H54 (cell line): ENCODE measurements around the gene KIF5A.
"Not testable (repeated sequence)": the region's sequence is repeated elsewhere in the genome, so short reads cannot be mapped to it uniquely, and the experiment has no call there.

Source experiments
- DNase-seq: peaks from one replicate; pipeline ENCODE4 v3.0.0; 2011; ENCODE audit warnings: low spot score, mixed read lengths; ENCODE audit not compliant: insufficient read length
- FAIRE-seq: peaks from 3 replicates; lab custom pipeline; 2011; peaks lifted over from hg19 to GRCh38; lab: Jason Lieb, UNC
- POLR2A ChIP-seq: IDR thresholded peaks from 2 replicates; pipeline ENCODE4 v1.6.1; 2011; ENCODE audit warnings: low read depth, mild to moderate bottlenecking, low read length

Gene KIF5A

DNA sequence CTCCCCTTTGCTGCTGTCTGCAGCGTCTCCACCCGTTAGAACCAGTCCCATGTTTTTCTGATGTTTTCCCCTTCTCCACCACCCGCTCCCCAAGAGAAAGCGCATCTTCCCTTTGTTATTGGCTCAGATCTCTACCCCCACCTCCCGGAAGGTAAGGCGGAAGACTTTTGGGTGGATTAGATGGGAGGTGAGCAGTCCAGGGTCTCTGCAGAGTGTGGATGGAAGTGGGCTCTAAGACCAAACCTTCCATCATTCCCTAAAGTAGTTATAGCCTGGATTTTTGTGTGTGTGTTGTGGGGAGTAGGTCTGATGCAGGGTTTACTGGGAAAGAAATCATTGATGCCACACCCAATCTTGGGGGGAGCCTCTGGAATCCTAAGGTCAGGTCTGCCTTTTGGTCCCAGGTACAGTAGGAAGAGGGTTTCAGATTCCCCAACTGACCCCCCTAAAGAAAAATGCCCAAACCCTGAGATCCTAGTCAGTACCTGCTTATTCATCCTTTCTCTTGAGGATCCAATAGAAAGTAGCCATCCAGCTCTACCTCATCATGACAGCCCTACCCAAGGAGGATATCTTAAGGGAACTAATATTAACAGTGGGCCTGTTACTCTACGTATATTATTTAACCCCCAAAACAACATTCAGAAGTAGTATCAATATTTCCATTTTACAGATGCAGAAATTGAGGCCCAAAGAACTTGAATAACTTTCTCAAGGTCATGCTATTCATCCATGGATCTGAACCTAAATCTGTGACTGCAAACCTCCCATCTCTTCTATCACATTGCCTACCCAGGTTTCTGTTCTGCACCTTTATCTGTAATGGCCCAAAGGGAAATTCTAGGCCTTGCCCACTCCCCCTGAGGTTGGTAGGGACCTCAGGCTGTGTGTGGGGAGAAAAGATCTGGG lies 1.1 kb downstream of the KIF5A start:
- TF ChIP-seq POLR2A, result no peak
- DNase-seq, result no peak
- FAIRE-seq, result no peak

GRCh38 chr12:57551637-57552305 lies 1.9 kb downstream of the KIF5A start:
- TF ChIP-seq POLR2A, result no peak
- no peak for DNase-seq
- no peak for FAIRE-seq

GRCh38 chr12:57552306-57552651 lies 2.4 kb downstream of the KIF5A start:
- TF ChIP-seq POLR2A, result no peak
- FAIRE-seq (no peak), DNase-seq (no peak)

- DNase-seq (no peak), FAIRE-seq (no peak)
- no peak for TF ChIP-seq POLR2A
Measured at GRCh38 chr12:57552835-57553313, 3.0 kb downstream of the KIF5A start.

DNA sequence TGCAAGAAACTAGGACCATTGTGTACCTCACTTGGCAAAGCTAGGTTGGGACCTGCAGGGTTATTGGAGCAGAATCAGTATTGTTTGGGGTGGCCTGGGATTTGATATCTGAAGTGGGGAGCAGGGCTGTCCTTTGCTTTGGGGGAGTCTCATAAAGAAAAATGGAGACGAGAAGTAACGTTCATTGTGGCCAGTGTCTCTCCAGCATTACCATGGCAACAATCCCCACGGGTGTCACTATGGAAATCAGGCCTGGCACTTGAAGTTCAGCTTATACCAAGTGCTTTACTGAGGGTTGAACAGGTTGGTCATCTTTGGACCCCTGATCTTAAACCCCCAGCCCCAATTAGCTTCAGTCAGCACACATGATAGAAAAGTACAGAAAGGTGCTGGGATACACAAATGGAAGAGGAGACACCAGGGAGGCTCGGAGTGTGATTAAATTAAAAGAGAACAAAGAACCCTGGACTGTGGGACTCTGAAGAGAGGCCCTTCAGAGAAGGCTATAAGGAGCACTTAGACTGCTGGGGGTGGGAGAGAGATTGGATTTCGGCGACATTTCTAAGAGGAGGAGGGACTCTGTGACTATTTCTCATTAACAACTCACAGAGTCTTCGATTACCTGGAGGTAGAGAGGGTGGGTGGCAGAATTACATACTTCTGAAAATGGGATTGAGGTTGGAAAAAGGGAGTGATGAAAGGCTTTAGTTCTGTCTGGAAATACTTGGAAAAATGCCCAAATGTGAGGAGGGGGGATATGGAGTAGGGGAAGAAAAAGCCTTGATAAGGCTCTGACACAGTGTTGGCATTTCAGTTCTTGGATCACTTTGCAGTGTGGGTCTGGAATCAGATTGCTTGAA lies 3.7 kb downstream of the KIF5A start:
- no peak for TF ChIP-seq POLR2A
- no peak for FAIRE-seq
- no peak for DNase-seq

DNA sequence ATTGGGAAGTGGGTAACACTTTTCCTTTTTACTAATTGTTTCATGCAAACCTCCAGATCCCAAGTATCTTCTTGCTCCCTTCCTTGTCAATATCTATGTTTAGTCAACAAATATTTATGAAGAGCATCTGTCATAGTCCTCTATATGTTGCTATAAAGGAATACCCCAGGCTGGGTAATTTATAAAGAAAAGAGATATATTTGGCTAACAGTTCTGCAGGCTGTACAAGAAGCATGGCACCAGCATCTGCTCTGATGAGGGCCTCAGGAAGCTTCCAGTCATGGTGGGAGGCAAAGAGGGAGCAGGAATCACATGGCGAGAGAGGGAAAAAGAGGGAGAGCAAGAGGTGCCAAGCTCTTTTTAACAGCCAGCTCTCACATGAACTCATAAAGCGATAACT lies 4.6 kb downstream of the KIF5A start:
- FAIRE-seq (no peak), DNase-seq (no peak)
- TF ChIP-seq POLR2A, result no peak

DNA sequence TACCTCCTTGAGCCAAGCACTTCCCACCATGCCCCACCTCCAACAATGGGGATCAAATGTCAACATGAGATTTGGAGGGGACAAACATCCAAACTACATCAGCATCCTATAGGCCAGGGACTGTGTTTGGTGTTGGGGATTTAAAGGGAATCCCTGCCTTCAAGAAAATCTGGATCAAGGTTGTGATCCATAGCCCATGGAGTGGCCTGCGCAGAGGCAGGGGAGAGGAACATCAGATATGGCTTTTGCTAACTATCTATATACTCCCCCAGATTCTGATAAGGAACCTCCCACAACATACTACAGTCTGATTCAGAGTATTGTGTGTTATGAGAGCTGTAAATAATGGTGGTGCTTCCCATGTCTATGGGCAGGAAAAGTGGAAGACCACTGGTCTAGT lies 5.1 kb downstream of the KIF5A start:
- no peak for TF ChIP-seq POLR2A
- no peak for DNase-seq
- FAIRE-seq, result no peak

DNA sequence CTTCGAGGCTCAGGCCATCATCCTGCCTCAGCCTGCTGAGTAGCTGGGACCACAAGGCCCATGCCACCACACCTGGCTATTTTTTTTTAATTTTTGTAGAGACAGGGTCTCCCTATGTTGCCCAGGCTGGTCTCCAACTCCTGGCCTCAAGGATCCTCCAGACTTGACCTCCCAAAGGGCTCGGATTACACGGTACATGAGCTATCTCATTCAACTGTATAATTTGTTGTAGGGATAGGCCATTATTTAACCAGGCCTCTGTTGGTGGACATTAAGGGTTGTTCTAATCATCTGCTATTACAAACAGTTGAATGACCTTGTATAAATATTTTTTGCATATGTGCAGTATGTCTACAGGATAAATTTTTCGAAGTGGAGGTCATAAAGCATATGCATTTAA lies 9.0 kb downstream of the KIF5A start:
- DNase-seq (no peak), FAIRE-seq (no peak)
- TF ChIP-seq POLR2A, result no peak

DNA sequence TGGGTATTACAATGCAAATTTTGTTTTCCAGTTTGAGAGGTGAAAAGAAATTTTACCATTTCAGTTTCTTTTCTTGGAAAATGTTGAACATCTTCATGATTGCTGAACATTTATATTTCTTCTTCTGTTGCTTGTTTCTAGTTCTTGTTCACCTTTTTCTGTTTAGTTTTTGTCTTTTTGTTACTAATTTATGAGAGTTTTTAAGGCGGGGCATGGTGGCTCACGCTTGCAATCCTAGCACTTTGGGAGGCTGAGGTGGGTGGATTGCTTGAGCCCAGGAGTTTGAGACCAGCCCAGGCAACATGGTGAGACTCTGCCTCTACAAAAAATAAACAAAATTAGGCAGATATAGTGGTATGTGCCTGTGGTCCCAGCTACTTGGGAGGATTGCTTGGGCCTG lies 10.7 kb downstream of the KIF5A start:
- no peak for TF ChIP-seq POLR2A
- FAIRE-seq (no peak), DNase-seq (no peak)

- FAIRE-seq, result not testable (repeated sequence)
Measured at GRCh38 chr12:57561117-57561516, 11.3 kb downstream of the KIF5A start.

DNA sequence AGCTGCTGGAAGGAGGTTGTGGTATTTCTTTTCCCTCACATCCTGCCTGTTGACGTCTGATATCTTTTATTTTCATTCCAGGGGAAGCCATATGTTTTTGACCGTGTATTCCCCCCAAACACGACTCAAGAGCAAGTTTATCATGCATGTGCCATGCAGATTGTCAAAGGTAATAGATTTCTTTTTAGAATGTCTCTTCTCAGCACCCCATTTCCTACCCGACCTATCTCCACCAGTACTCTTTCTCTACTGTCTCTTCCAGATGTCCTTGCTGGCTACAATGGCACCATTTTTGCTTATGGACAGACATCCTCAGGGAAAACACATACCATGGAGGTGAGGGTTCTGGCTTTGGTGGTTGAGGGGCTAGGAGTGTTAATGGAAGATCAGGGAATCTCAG lies 13.5 kb downstream of the KIF5A start:
- FAIRE-seq, result no peak
- no peak for TF ChIP-seq POLR2A
- DNase-seq, result no peak

More at GRCh38 chr12:57561117-57561516, 11.3 kb downstream of the KIF5A start:
- DNase-seq, result not testable (repeated sequence)

GRCh38 chr12:57564178-57564740 lies 14.4 kb downstream of the KIF5A start:
- no peak for TF ChIP-seq POLR2A
- DNase-seq, result no peak
- FAIRE-seq, result no peak

DNA sequence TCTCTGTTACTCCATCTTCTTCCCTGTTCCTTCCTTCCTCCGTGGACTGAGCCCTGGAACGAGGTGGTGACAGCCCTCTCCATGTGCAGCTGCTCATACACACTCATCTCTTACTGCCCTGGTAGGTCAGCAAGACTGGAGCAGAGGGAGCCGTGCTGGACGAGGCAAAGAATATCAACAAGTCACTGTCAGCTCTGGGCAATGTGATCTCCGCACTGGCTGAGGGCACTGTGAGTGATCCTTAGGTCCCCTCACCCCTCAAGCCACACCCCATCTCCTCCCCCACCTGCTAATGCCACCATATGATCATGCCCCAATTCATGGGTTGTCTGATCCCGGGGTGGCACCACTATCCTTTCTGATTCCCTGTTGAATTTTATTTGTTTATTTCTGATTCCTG lies 19.0 kb downstream of the KIF5A start:
- FAIRE-seq, result no peak
- no peak for TF ChIP-seq POLR2A

More for the DNA sequence above, 19.0 kb downstream of the KIF5A start:
- DNase-seq, result no peak
